UCSD-AML1 (cell line): Measurements from ENCODE around the gene ERP27.

Source experiments
- DNase-seq: peaks from one replicate; lab custom pipeline; 2025; ENCODE audit not compliant: unreplicated experiment; lab: John Stamatoyannopoulos, UW

ERP27 gene

GRCh38 chr12:14937014-14937413 is 1.3 kb downstream of the ERP27 start:
- no peak for DNase-seq

- no peak for DNase-seq
Measured at GRCh38 chr12:14936224-14936861, 2.0 kb downstream of the ERP27 start.

- DNase-seq = no peak
Measured at GRCh38 chr12:14935031-14935430, 3.3 kb downstream of the ERP27 start.

- DNase-seq = no peak
Measured at GRCh38 chr12:14934511-14934910, 3.8 kb downstream of the ERP27 start.

- DNase-seq = no peak
Measured at GRCh38 chr12:14931791-14932560, 6.4 kb downstream of the ERP27 start.

- DNase-seq = no peak
Measured at GRCh38 chr12:14931359-14931758, 7.0 kb downstream of the ERP27 start.

GRCh38 chr12:14930299-14930698 is 8.0 kb downstream of the ERP27 start:
- DNase-seq = no peak

- DNase-seq = no peak
Measured at GRCh38 chr12:14928931-14929330, 9.4 kb downstream of the ERP27 start.

- no peak for DNase-seq
Measured at GRCh38 chr12:14927267-14927666, 11.1 kb downstream of the ERP27 start.

- DNase-seq = no peak
Measured at GRCh38 chr12:14924541-14924940, 13.8 kb downstream of the ERP27 start.

- DNase-seq = no peak
Measured at GRCh38 chr12:14923944-14924343, 14.4 kb downstream of the ERP27 start.

- DNase-seq = no peak
Measured at GRCh38 chr12:14921218-14921617, 17.1 kb downstream of the ERP27 start.

GRCh38 chr12:14920475-14921126 is 17.7 kb downstream of the ERP27 start:
- DNase-seq = no peak

GRCh38 chr12:14919455-14919854 is 18.9 kb downstream of the ERP27 start:
- DNase-seq = no peak

- DNase-seq = no peak
Measured at GRCh38 chr12:14915736-14916135, 22.6 kb downstream of the ERP27 start.

GRCh38 chr12:14913381-14913781 is 25.0 kb downstream of the ERP27 start:
- DNase-seq = no peak

- no peak for DNase-seq
Measured at GRCh38 chr12:14911131-14911530, 27.2 kb downstream of the ERP27 start.

- no peak for DNase-seq
Measured at GRCh38 chr12:14910090-14910915, 28.0 kb downstream of the ERP27 start.

- no peak for DNase-seq
Measured at GRCh38 chr12:14907953-14908352, 30.4 kb downstream of the ERP27 start.

GRCh38 chr12:14906114-14906513 is 32.2 kb downstream of the ERP27 start:
- DNase-seq = no peak

GRCh38 chr12:14905269-14906004 is 32.9 kb downstream of the ERP27 start:
- DNase-seq = no peak
